Fibroblast of pulmonary artery (primary cell): ENCODE data around the gene TNFRSF8.

Experiments used
- DNase-seq: peaks from one replicate; pipeline ENCODE4 v3.0.0-alpha.2; 2010; ENCODE audit warnings: low read depth
- H3K4me3 ChIP-seq: replicated peaks from 2 replicates; pipeline ENCODE4 v1.5.1; 2011; ENCODE audit warnings: low read depth, mild to moderate bottlenecking, control low read depth, low read length, moderate library complexity
- TF ChIP-seq, protein P1 (sequence below): IDR thresholded peaks from 2 replicates; pipeline ENCODE4 v1.5.1; 2011; ENCODE audit warnings: mild to moderate bottlenecking, control low read depth, low read length, inconsistent platforms; ENCODE audit errors: missing control alignments

The TNFRSF8 gene

DNA sequence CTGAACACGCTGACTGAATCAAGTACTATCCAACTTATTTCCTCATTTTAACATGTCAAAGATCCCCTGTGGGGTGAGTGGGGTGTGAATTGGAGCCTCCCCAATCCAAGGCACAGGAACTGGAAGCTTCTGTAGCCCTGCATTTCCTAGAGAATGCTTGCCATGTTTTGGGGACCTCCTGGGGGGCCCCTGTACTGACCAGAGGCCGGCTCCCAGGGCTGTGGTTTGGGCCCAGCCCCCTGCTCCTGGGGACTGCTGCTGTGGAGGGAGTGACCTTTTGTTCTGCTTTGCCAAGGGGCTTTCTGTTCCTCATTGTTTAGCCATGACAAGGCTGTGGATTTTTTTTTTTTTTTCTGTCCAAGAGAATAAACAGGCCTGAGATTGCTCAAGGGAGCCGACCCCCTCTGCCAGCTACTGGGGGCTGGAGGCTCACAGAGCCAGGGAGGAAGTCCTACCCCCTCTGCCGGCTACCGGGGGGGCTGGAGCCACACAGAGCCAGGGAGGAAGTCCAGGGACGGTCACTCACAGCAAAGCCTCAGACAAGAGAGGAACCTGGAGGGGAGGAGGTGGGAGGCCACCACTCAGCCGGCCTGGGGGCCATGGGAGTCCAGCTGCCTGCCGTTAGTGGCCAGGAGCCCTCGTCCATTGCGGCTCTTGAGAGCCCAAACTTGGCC, 121.0 kb downstream of the TNFRSF8 start:
- TF ChIP-seq, protein P1, sequence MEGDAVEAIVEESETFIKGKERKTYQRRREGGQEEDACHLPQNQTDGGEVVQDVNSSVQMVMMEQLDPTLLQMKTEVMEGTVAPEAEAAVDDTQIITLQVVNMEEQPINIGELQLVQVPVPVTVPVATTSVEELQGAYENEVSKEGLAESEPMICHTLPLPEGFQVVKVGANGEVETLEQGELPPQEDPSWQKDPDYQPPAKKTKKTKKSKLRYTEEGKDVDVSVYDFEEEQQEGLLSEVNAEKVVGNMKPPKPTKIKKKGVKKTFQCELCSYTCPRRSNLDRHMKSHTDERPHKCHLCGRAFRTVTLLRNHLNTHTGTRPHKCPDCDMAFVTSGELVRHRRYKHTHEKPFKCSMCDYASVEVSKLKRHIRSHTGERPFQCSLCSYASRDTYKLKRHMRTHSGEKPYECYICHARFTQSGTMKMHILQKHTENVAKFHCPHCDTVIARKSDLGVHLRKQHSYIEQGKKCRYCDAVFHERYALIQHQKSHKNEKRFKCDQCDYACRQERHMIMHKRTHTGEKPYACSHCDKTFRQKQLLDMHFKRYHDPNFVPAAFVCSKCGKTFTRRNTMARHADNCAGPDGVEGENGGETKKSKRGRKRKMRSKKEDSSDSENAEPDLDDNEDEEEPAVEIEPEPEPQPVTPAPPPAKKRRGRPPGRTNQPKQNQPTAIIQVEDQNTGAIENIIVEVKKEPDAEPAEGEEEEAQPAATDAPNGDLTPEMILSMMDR = peak; percentile 39
- H3K4me3 ChIP-seq = no peak overlapping the region
- peak; percentile 95 for DNase-seq

DNA sequence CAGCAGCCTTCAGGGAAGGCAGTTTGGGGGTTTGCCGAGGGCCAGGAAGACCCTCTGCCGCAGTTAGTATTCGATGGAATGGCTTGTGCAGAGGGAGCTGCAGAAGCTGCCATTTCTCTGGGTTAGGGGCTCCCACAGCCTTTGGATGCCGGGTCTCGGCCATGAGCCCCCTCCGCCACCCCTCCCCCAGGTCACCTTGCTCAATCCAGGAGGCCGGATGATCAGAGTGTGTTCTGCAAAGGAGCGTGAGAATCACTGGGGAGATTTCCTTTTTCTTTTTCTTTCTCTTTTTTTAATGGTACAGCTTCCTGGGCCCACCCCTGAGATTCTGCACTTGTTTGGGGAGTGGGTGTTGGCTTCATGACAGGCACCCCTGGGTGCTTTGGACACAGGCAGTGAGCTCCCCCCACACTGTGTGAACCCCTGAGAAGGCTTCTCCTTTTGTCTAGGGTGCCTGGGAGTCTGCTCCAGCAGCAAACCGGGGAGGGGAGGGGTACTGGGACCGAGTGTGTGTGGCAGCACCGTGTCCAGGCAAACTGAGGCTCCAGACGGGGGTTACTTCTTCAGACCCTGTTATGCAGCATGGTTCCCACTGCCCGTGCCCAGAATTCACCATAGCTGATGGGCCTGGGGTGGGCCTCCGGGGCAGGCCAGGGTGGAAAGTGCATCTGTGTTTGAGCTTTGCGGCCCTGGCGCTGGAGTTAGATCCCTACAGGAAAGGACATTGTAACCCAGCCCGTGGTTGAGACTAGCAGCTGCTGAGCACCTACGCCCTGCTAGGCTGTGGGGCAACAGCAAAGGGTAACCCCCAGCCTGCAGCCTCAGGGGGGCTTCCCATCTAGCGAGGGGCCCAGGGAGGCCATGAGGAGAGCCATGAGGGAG, 122.2 kb downstream of the TNFRSF8 start:
- TF ChIP-seq, protein P1 = no peak
- no peak overlapping the region for H3K4me3 ChIP-seq
- no peak for DNase-seq

DNA sequence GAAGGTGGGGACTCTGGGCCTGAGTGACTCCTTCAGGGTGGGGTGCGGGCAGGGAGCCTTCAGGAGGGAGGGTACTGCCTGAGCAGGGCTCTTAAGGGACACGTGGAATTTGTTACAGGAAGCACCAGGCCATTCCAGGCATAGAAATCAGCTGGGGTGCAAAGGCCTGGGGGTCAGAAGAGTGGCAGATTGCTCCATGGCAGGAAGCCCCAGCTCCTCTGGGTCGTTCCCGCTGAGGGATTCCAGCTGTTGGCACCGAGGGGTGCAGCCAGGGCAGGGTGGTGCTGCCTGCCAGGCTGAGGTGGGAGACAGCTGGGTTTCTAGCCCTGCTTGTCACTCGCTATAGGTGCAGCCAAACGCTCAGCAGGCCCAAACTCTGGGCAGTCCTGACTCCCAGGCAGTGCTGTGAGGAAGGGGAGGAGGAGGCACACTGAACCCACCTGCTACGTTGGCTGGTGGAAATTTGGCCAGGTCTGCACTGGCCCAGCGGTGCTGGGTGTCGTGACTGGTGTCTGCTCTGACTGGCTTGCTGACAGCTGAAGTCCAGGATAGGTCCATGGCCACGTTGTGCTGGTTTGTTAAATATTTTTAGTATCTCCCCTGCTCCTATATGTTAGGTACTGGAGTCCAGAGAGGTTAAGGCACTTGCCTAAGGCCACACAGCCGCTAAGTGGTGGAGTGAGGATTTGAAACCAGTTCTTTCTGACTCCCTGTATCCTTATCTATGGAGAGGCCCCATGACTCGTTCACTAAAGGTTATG, 123.0 kb downstream of the TNFRSF8 start:
- no peak overlapping the region for H3K4me3 ChIP-seq
- no peak for DNase-seq
- TF ChIP-seq, protein P1 = no peak

DNA sequence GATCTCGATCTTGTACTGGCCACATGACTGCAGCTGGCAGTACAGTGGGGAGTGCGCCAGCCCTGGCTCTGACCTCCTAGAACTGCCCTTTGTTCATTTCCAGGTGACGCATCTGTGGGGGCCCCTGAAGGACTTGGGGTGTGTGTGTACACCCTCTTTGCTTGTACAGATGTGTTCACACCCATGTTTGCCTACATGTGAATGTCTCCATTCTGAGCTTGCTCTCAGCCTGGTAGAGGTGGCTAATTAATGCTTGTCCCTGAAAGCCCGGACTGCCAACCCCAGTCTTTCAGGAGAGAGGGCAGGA, 123.5 kb downstream of the TNFRSF8 start:
- H3K4me3 ChIP-seq = no peak overlapping the region
- DNase-seq = no peak
- TF ChIP-seq, protein P1 = no peak

DNA sequence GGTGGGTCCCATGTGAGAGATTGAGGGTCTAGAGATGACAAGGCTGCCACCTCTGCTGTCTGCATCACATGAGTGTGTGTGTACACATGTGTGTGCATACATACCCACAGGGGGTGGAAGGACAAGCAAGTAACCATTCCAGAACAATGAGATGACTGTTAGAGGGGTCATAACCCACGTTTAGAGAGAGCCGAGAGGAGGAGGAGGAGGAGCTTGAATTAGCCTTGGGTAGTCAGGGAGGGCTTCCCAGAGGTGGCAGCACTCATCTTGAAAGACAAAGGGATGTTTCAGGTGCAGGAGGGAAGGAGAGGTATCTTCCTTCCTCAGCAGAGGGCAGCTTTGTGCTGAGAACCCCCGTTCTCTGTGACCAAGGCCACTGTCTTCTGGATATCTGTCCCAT, 125.0 kb downstream of the TNFRSF8 start:
- TF ChIP-seq, protein P1 = no peak
- DNase-seq = no peak
- no peak overlapping the region for H3K4me3 ChIP-seq

DNA sequence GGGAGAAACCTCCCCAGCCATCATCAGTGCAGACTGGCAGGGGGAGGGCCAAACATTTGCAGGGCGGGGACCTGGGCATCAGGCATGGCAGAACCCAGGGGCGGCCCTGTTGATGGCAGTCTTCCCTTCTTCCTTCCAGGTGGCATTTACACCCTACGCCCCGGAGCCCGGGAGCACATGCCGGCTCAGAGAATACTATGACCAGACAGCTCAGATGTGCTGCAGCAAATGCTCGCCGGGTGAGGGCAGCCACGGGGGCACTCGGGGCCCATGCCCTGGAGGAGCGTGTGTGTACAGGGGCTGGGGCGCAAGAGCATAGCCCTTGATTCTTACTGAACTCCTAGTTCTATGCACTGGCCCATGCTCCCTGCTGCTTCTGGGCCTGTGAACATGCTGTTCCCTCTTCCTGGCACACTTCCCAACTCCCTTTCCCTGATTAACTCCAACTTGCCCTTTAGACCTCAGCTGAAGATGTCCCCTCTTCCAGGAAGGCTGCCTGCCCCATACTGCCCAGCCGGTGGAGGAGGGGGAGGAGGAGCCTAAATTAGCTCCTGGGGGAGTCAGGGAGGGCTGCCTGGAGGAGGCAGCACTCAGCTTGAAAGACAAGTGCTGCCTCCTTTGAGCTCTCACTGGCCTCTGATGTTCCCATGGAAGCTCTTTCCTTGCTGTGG, 125.7 kb downstream of the TNFRSF8 start:
- TF ChIP-seq, protein P1 = no peak
- H3K4me3 ChIP-seq = no peak overlapping the region
- no peak for DNase-seq
